Endothelial cell of umbilical vein (primary cell): Measurements from ENCODE around the gene RAB1A. TPM values are rescaled to one million over a fixed set of nuclear protein-coding genes. Genes with fewer than 3 reads are reported as not detected.
"Not testable (repeated sequence)": the region's sequence is repeated elsewhere in the genome, so short reads cannot be mapped to it uniquely, and the experiment has no call there.

Experiments
- BruUV-seq: library from RNA; stranded (reverse); fragments of 400-500 nt; replicated peaks from 2 replicates; lab custom pipeline; 2021; lab: Mats Ljungman, UMichigan
- CTCF ChIA-PET: fragments of 300-600, 350-600 bp; sonication (Branson Sonifier 250); formaldehyde crosslinking; loops from one replicate; lab custom pipeline; 2021; ENCODE audit warnings: antibody characterized with exemption, inconsistent platforms; lab: Charles Lee
- POLR2A ChIA-PET: fragments of 300-600, 350-600 bp; sonication (Branson Sonifier 250); formaldehyde crosslinking; loops from one replicate; lab custom pipeline; 2021; ENCODE audit warnings: antibody characterized with exemption, inconsistent platforms; lab: Charles Lee
- DNase-seq: peaks from one replicate; pipeline ENCODE4 v3.0.0-alpha.2; 2011; ENCODE audit warnings: low read depth, low spot score
- FAIRE-seq: peaks from 2 replicates; lab custom pipeline; 2011; peaks lifted over from hg19 to GRCh38; lab: Jason Lieb, UNC
- H2AFZ ChIP-seq: 2 replicates; pipeline ENCODE4 v1.6.0; 2012; ENCODE audit warnings: low read depth, low read length, control low read depth, inconsistent platforms
- H3K27ac ChIP-seq: 2 replicates; pipeline ENCODE4 v1.5.1; 2011; ENCODE audit warnings: low read depth, mild to moderate bottlenecking, control low read depth, low read length, moderate library complexity; ENCODE audit not compliant: insufficient read depth
- H3K27me3 ChIP-seq, 2 experiments: 2 replicates each; pipeline versions ENCODE4 v1.6.0 to v1.6.1; 2011; ENCODE audit warnings: low read length in 2 of 2, mixed read lengths in 1 of 2; ENCODE audit not compliant: control insufficient read depth in 2 of 2, insufficient read depth in 2 of 2
- H3K36me3 ChIP-seq, 2 experiments: 2 replicates in 1 of 2; 3 replicates in 1 of 2; pipeline ENCODE4 v1.5.1; 2011; ENCODE audit warnings: low read length in 2 of 2, mild to moderate bottlenecking in 1 of 2, moderate library complexity in 1 of 2; ENCODE audit not compliant: control insufficient read depth in 2 of 2, insufficient read depth in 2 of 2; ENCODE audit errors: extremely low read depth in 1 of 2
- H3K4me1 ChIP-seq: 3 replicates; pipeline ENCODE4 v1.5.1; 2011; ENCODE audit warnings: mild to moderate bottlenecking, low read length; ENCODE audit not compliant: control insufficient read depth, insufficient read depth; ENCODE audit errors: extremely low read depth
- H3K4me2 ChIP-seq: 2 replicates; pipeline ENCODE4 v1.6.1; 2011; ENCODE audit warnings: low read length, control low read depth, mixed read lengths; ENCODE audit not compliant: insufficient read depth
- H3K4me3 ChIP-seq, 3 experiments: fragments of 200-600 bp in 1 of 3; sonication (generic), shearing (Covaris generic) in 1 of 3; replicated peaks in 1 of 3; 2 replicates each; pipeline ENCODE4 v1.5.1; 2011 to 2016; ENCODE audit warnings: control low read depth in 3 of 3, low read length in 3 of 3, mild to moderate bottlenecking in 2 of 3, inconsistent platforms in 1 of 3, low read depth in 1 of 3, moderate library complexity in 1 of 3; ENCODE audit not compliant: insufficient read depth in 1 of 3
- H3K79me2 ChIP-seq: 2 replicates; pipeline ENCODE4 v1.6.0; 2012; ENCODE audit warnings: low read length, inconsistent platforms; ENCODE audit not compliant: control insufficient read depth, insufficient read depth
- H3K9ac ChIP-seq: replicated peaks from 2 replicates; pipeline ENCODE3; 2011; ENCODE audit warnings: low read length, control low read depth; ENCODE audit not compliant: insufficient read depth; ENCODE audit errors: extremely low read depth
- H3K9me1 ChIP-seq: replicated peaks from 3 replicates; pipeline ENCODE4 v1.6.0; 2011; ENCODE audit warnings: mild to moderate bottlenecking, low read length; ENCODE audit not compliant: control insufficient read depth, insufficient read depth; ENCODE audit errors: extremely low read depth
- H3K9me3 ChIP-seq: replicated peaks from 2 replicates; pipeline ENCODE4 v1.5.1; 2012; ENCODE audit warnings: low read length, inconsistent platforms; ENCODE audit not compliant: control insufficient read depth, insufficient read depth
- H4K20me1 ChIP-seq: replicated peaks from 2 replicates; pipeline ENCODE3; 2011; ENCODE audit warnings: mild to moderate bottlenecking, low read length; ENCODE audit not compliant: control insufficient read depth, insufficient read depth; ENCODE audit errors: extremely low read depth
- CTCF ChIP-seq, 2 donors: IDR thresholded peaks; 1 replicate in 1 of 2; 2 replicates in 1 of 2; pipeline ENCODE4 v1.5.1; 2011; ENCODE audit warnings: low read length in 2 of 2, mild to moderate bottlenecking in 2 of 2, moderate library complexity in 2 of 2, control low read depth in 1 of 2, inconsistent platforms in 1 of 2, low read depth in 1 of 2; ENCODE audit not compliant: insufficient read depth in 1 of 2; ENCODE audit errors: extremely low read depth in 1 of 2
- GATA2 ChIP-seq: IDR thresholded peaks from 2 replicates; pipeline ENCODE4 v1.7.0; 2011; ENCODE audit warnings: low read depth, mild to moderate bottlenecking, moderate library complexity, mixed read lengths, low read length; ENCODE audit not compliant: insufficient read length, insufficient read depth
- JUN ChIP-seq: IDR thresholded peaks from 2 replicates; pipeline ENCODE4 v1.6.1; 2011; ENCODE audit warnings: borderline replicate concordance, low read depth; ENCODE audit not compliant: insufficient read length, insufficient read depth
- MYC ChIP-seq: IDR thresholded peaks from one replicate; pipeline ENCODE4 v1.6.1; 2011; ENCODE audit warnings: mild to moderate bottlenecking, low read depth, low read length
- dilution Hi-C: fragments of 300-500 bp; cut with MboI; formaldehyde crosslinking; loops from one replicate; pipeline ENCODE4 v1.15.0; 2019; ENCODE audit warnings: low sequenced_read_pairs; ENCODE audit not compliant: extremely low pct_ligation_motif_present
- intact Hi-C: fragments of 100-400 bp; cut with micrococcal nuclease; formaldehyde crosslinking; loops from one replicate; pipeline ENCODE4 v1.10.0; 2022
- polyA plus RNA-seq, 4 experiments: library from polyadenylated mRNA; depleted of rRNA in 3 of 4; stranded (reverse) in 3 of 4; unstranded in 1 of 4; fragments of >200 nt; gene quantifications; 2 replicates each; pipeline versions ENCODE4 v1.2.1 to v1.2.3, GENCODE V29; 2011 to 2012; ENCODE audit warnings: missing spikeins in 1 of 4
- total RNA-seq: library from RNA; stranded (reverse); gene quantifications from 2 replicates; pipeline ENCODE4 v1.2.3, GENCODE V29; 2021

The RAB1A gene
- total and polyA plus RNA-seq, 2 donors (not counting 3 experiments of a cell fraction or from before 2014, with no cell fraction given), result 121 to 176 TPM

DNA sequence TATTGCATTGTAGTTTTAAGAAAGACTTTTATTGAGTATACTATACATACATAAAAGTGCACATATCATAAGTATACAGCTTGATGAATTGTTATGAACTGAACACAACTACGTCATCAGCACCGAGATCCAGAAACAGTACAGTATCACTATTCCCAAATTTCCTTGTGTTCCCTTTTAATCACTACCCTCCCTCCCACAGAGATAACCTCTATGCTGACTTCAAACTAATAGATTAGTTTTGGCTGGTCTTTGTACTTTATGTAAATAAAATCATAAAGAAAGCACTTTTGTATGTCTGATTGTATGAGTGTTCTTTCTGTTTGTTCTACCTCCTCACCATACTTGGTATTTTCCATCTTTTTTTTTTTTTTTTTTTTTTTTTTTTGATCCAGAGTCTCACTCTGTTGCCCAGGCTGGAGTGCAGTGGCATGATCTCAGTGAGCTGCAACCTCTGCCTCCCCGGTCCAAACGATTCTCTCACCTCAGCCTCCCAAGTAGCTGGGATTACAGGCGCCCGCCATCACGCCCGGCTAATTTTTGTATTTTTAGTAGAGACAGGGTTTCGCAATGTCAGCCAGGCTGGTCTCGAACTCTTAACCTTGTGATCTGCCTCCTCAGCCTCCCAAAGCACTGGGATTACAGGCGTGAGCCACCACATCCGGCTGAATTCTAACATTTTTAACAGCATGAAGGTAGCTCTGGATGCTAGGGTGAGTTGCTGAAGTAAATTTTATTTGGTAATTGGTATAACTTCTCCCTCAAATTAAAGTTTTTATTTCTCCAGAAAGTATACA, 43.3 kb upstream of the RAB1A start:
- H3K9ac ChIP-seq, result no peak overlapping the region
- no peaks in the 10 kb centered on the region for H3K36me3 ChIP-seq
- no peaks in the 10 kb centered on the region for H3K9me1 ChIP-seq
- H3K27me3 ChIP-seq, result no peaks in the 10 kb centered on the region
- no peak overlapping the region for H3K27ac ChIP-seq
- no peak overlapping the region for H3K4me2 ChIP-seq
- no peak for DNase-seq
- no peak overlapping the region for H3K4me3 ChIP-seq
- TF ChIP-seq CTCF (IDR thresholded peaks at IDR 0.05; ENCODE audit: extremely low read depth in 1 of 2, insufficient read depth in 1 of 2, low read depth in 1 of 2, low read length in 2 of 2) (no peak), MYC (no peak), GATA2 (no peak), JUN (no peak)
- H2AFZ ChIP-seq, result no peak overlapping the region
- no peaks in the 10 kb centered on the region for H3K4me1 ChIP-seq
- ChIA-PET CTCF (interaction anchor here (0.6 to 1.2 kb wide), 4 partner anchors 14 to 255 kb away, joined by 3 to 5 read pairs (median 4); no protein-coding TSS in a partner anchor), POLR2A (interaction anchor here (0.5 kb wide), 1 partner anchor 38 kb away, joined by 3 read pairs; no protein-coding TSS in a partner anchor)
- FAIRE-seq, result no peak
- H3K79me2 ChIP-seq, result no peaks in the 10 kb centered on the region
- no peaks in the 10 kb centered on the region for H4K20me1 ChIP-seq
- no TSS peak for BruUV-seq
- no peaks in the 10 kb centered on the region for H3K9me3 ChIP-seq
- intact Hi-C loops, result no loop called here
- dilution Hi-C loops, result no loop called here

DNA sequence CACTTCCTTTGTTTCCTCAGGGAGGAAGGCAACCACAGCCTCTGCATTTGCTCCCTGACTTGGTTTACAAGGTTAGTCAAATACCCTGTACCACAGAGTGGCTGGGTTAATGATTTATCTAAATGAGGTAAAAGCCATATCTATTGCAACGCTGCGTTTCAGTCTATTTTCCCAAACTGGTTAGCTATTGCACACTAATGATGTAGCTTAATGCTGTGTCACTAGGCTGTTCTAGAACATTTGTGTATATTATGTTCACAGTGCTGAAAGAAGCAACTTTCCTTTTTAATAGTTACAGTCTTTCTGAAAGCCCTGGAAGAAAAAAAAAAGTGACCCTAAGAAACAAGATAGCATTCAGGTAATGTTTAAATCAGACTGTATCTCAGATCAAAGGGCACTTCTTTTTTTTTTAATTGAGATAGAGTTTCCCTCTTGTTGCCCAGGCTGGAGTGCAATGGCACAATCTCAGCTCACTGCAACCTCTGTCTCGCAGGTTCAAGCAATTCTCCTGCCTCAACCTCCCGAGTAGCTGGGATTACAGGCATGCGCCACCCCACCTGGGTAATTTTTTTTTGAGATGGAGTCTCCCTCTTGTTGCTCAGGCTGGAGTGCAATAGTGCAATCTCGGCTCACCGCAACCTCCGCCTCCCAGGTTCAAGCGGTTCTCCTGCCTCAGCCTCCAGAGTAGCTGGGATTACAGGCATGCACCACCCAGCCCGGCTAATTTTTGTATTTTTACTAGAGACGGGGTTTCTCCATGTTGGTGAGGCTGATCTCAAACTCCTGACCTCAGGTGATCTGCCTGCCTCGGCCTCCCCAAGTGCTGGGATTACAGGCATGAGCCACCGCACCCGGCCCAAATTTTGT, 40.9 kb upstream of the RAB1A start:
- H3K4me1 ChIP-seq, H2AFZ ChIP-seq, H3K9me3 ChIP-seq, BruUV-seq, H3K27ac ChIP-seq, H3K9ac ChIP-seq, DNase-seq, intact Hi-C loops, H3K79me2 ChIP-seq, H4K20me1 ChIP-seq, H3K9me1 ChIP-seq, H3K4me2 ChIP-seq, H3K27me3 ChIP-seq, H3K4me3 ChIP-seq, dilution Hi-C loops, FAIRE-seq, H3K36me3 ChIP-seq: not testable (repeated sequence)
- ChIA-PET CTCF (interaction anchor here (1.0 to 4.8 kb wide), 8 partner anchors 8 to 254 kb away, joined by 3 to 97 read pairs (median 16); no protein-coding TSS in a partner anchor), POLR2A (interaction anchor here (0.8 kb wide), 1 partner anchor 106 kb away, joined by 4 read pairs; no protein-coding TSS in a partner anchor)
